Neural cell (in vitro differentiated cells): ENCODE measurements around the gene HIRIP3. TPM values are rescaled to one million over a fixed set of nuclear protein-coding genes. Genes with fewer than 3 reads are reported as not detected.

Experiments used
- H2AFZ ChIP-seq: fragments of 200-600, 300-800 bp; sonication (generic), shearing (Covaris generic); 2 replicates; pipeline ENCODE4 v1.6.0; 2014; ENCODE audit warnings: low read depth, mild to moderate bottlenecking, antibody characterized with exemption, low read length, moderate library complexity
- H3F3A ChIP-seq: fragments of 200-600 bp; shearing (Covaris generic); 2 replicates; pipeline ENCODE4 v1.6.1; 2016; ENCODE audit warnings: mild to moderate bottlenecking, moderate library complexity, mixed read lengths, antibody characterized with exemption, low read length; ENCODE audit not compliant: insufficient read depth, poor library complexity, severe bottlenecking
- H3K27ac ChIP-seq: fragments of 200-600, 300-800 bp; sonication (generic), shearing (Covaris generic); 2 replicates; pipeline ENCODE4 v1.5.1; 2014; ENCODE audit warnings: mild to moderate bottlenecking, low read length, moderate library complexity
- H3K27me3 ChIP-seq: fragments of 300-800, 200-600 bp; sonication (generic), shearing (Covaris generic); 2 replicates; pipeline ENCODE4 v1.6.0; 2014; ENCODE audit warnings: mild to moderate bottlenecking, low read depth, low read length, moderate library complexity; ENCODE audit not compliant: insufficient read depth
- H3K36me3 ChIP-seq: fragments of 300-800, 200-600 bp; sonication (generic), shearing (Covaris generic); 2 replicates; pipeline ENCODE4 v1.5.1; 2014; ENCODE audit warnings: mild to moderate bottlenecking, antibody characterized with exemption, low read length, moderate library complexity; ENCODE audit not compliant: insufficient read depth
- H3K4me2 ChIP-seq: fragments of 300-800, 200-600 bp; sonication (generic), shearing (Covaris generic); 2 replicates; pipeline ENCODE4 v1.6.0; 2014; ENCODE audit warnings: mild to moderate bottlenecking, low read length
- H3K4me3 ChIP-seq: fragments of 300-800, 200-600 bp; sonication (generic), shearing (Covaris generic); 2 replicates; pipeline ENCODE4 v1.5.1; 2014; ENCODE audit warnings: mild to moderate bottlenecking, low read length, moderate library complexity
- H3K79me2 ChIP-seq: fragments of 200-600 bp; shearing (Covaris generic); replicated peaks from 2 replicates; pipeline ENCODE4 v1.6.0; 2014; ENCODE audit warnings: mild to moderate bottlenecking, low read length, moderate library complexity; ENCODE audit not compliant: insufficient read depth
- H3K9ac ChIP-seq: fragments of 300-800, 200-600 bp; sonication (generic), shearing (Covaris generic); 2 replicates; pipeline ENCODE4 v1.6.1; 2016; ENCODE audit warnings: mild to moderate bottlenecking, low read length, mixed read lengths
- H3K9me2 ChIP-seq: fragments of 200-600 bp; shearing (Covaris generic); 2 replicates; pipeline ENCODE4 v1.6.1; 2016; ENCODE audit warnings: mild to moderate bottlenecking, low read length, mixed read lengths; ENCODE audit not compliant: insufficient read depth
- H3K9me3 ChIP-seq: fragments of 200-600, 300-800 bp; sonication (generic), shearing (Covaris generic); 2 replicates; pipeline ENCODE4 v1.6.1; 2016; ENCODE audit warnings: mild to moderate bottlenecking, mixed run types, low read length, moderate library complexity, mixed read lengths
- H4K20me1 ChIP-seq: fragments of 200-600 bp; shearing (Covaris generic); 2 replicates; pipeline ENCODE4 v1.6.1; 2016; ENCODE audit warnings: mild to moderate bottlenecking, mixed run types; ENCODE audit not compliant: insufficient read depth
- CTCF ChIP-seq: fragments of 450-650 bp; IDR thresholded peaks from 2 replicates; pipeline ENCODE4 v1.5.1; 2014; ENCODE audit warnings: antibody characterized with exemption, mild to moderate bottlenecking, moderate library complexity; ENCODE audit not compliant: poor library complexity, severe bottlenecking
- EP300 ChIP-seq: fragments of 450-650 bp; conservative IDR thresholded peaks from 2 replicates; pipeline ENCODE4 v1.6.1; 2014; ENCODE audit warnings: antibody characterized with exemption, mild to moderate bottlenecking, moderate library complexity; ENCODE audit not compliant: poor library complexity, severe bottlenecking
- EZH2 ChIP-seq: fragments of 200-600, 300-800 bp; shearing (Covaris generic), sonication (generic); IDR thresholded peaks from 2 replicates; pipeline ENCODE4 v1.6.1; 2014; ENCODE audit warnings: antibody characterized with exemption, low read length, borderline replicate concordance, mild to moderate bottlenecking; ENCODE audit not compliant: insufficient read depth, poor library complexity, severe bottlenecking
- MXI1 ChIP-seq: fragments of 450-650 bp; conservative IDR thresholded peaks from 2 replicates; pipeline ENCODE4 v1.6.1; 2014; ENCODE audit warnings: antibody characterized with exemption, mild to moderate bottlenecking; ENCODE audit not compliant: poor library complexity, severe bottlenecking
- POLR2AphosphoS5 ChIP-seq: IDR thresholded peaks from 2 replicates; pipeline ENCODE4 v1.6.1; 2012
- RAD21 ChIP-seq: fragments of 450-650 bp; conservative IDR thresholded peaks from 2 replicates; pipeline ENCODE4 v1.6.1; 2014; ENCODE audit warnings: antibody characterized with exemption, mild to moderate bottlenecking, moderate library complexity
- SMC3 ChIP-seq: fragments of 450-650 bp; conservative IDR thresholded peaks from 2 replicates; pipeline ENCODE4 v1.6.1; 2014; ENCODE audit warnings: antibody characterized with exemption, mild to moderate bottlenecking, moderate library complexity; ENCODE audit not compliant: poor library complexity
- TAF1 ChIP-seq: IDR thresholded peaks from 2 replicates; pipeline ENCODE4 v1.6.1; 2012; ENCODE audit warnings: low read depth
- polyA plus RNA-seq: library from polyadenylated mRNA; depleted of rRNA; stranded (reverse); fragments of >200 nt; gene quantifications from 2 replicates; pipeline ENCODE4 v1.2.3, GENCODE V29; 2014
- TF ChIP-seq, protein P1 (sequence below): IDR thresholded peaks from 2 replicates; pipeline ENCODE4 v1.6.1; 2012; ENCODE audit warnings: borderline replicate concordance

The HIRIP3 gene
- polyA plus RNA-seq, 1 donor from 2014 or later, result 51.2 TPM

DNA sequence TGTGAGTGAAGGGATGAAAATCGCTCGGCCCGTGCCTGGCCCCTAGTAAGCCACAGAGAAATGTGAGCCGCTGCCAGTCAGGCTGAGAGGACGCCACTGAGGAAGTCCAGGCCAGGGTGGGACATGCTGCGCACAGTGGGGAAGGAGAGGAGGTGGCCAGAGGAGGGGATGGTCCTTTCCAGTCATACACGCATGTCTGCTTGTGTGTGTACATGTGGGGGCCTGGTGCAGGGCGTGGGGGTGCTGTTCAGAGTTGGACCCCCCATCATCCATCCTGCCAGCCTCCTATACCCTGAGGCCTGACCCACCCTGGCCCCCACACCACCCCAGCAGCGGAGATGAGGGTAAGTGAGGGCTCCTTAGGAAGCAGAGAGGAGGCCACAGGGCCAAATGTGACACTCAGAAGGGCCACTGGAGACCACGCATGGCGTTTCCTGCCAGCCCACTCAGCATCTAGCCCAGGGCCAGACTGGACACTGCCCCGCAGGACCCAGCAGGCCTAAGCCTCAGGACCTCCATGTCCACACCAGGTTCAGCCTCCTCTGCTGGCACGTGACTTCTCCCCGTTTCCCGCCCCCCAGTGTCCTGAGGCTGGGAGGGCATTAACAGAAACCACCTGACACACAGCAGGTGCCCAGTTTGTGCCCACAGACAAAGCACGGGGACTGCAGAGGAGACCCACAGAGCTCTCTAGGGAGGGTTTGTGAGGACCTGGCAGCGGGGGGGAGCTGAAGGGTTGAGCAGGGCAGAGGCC lies 8.4 kb upstream of the HIRIP3 start:
- H3K9me2 ChIP-seq, result no peaks in the 10 kb centered on the region
- H3K27me3 ChIP-seq, result no peaks in the 10 kb centered on the region
- TF ChIP-seq EP300, result no peak
- TF ChIP-seq POLR2AphosphoS5, result no peak
- no peak for TF ChIP-seq RAD21
- no peak for TF ChIP-seq MXI1
- TF ChIP-seq TAF1, result no peak
- TF ChIP-seq, protein P1, sequence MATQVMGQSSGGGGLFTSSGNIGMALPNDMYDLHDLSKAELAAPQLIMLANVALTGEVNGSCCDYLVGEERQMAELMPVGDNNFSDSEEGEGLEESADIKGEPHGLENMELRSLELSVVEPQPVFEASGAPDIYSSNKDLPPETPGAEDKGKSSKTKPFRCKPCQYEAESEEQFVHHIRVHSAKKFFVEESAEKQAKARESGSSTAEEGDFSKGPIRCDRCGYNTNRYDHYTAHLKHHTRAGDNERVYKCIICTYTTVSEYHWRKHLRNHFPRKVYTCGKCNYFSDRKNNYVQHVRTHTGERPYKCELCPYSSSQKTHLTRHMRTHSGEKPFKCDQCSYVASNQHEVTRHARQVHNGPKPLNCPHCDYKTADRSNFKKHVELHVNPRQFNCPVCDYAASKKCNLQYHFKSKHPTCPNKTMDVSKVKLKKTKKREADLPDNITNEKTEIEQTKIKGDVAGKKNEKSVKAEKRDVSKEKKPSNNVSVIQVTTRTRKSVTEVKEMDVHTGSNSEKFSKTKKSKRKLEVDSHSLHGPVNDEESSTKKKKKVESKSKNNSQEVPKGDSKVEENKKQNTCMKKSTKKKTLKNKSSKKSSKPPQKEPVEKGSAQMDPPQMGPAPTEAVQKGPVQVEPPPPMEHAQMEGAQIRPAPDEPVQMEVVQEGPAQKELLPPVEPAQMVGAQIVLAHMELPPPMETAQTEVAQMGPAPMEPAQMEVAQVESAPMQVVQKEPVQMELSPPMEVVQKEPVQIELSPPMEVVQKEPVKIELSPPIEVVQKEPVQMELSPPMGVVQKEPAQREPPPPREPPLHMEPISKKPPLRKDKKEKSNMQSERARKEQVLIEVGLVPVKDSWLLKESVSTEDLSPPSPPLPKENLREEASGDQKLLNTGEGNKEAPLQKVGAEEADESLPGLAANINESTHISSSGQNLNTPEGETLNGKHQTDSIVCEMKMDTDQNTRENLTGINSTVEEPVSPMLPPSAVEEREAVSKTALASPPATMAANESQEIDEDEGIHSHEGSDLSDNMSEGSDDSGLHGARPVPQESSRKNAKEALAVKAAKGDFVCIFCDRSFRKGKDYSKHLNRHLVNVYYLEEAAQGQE, result no peak
- no peak for TF ChIP-seq EZH2
- no peak for TF ChIP-seq SMC3
- no peak for TF ChIP-seq CTCF
- H2AFZ ChIP-seq, result no peak overlapping the region
- H3K4me2 ChIP-seq, result no peak overlapping the region
- no peaks in the 10 kb centered on the region for H3K36me3 ChIP-seq
- no peaks in the 10 kb centered on the region for H3F3A ChIP-seq
- no peak overlapping the region for H3K9ac ChIP-seq
- no peaks in the 10 kb centered on the region for H4K20me1 ChIP-seq
- H3K79me2 ChIP-seq, result no peaks in the 10 kb centered on the region
- H3K27ac ChIP-seq, result no peak overlapping the region
- no peaks in the 10 kb centered on the region for H3K9me3 ChIP-seq
- H3K4me3 ChIP-seq, result no peak overlapping the region

GRCh38 chr16:30002614-30003346 lies 7.4 kb upstream of the HIRIP3 start:
- H3K27ac ChIP-seq, result no peak overlapping the region
- H3K4me3 ChIP-seq, result no peak overlapping the region
- TF ChIP-seq EP300, result no peak
- TF ChIP-seq MXI1, result no peak
- TF ChIP-seq SMC3, result no peak
- TF ChIP-seq, protein P1, result no peak
- no peak for TF ChIP-seq TAF1
- no peak for TF ChIP-seq POLR2AphosphoS5
- no peak for TF ChIP-seq EZH2
- TF ChIP-seq RAD21, result no peak
- TF ChIP-seq CTCF, result no peak
- H3F3A ChIP-seq, result no peaks in the 10 kb centered on the region
- H3K4me2 ChIP-seq, result no peak overlapping the region
- H4K20me1 ChIP-seq, result no peaks in the 10 kb centered on the region
- no peaks in the 10 kb centered on the region for H3K27me3 ChIP-seq
- H3K36me3 ChIP-seq, result no peaks in the 10 kb centered on the region
- H3K9me2 ChIP-seq, result no peaks in the 10 kb centered on the region
- H2AFZ ChIP-seq, result no peak overlapping the region
- no peaks in the 10 kb centered on the region for H3K9me3 ChIP-seq
- no peaks in the 10 kb centered on the region for H3K79me2 ChIP-seq
- no peak overlapping the region for H3K9ac ChIP-seq
